Hindlimb muscle (tissue), 1 donor: ENCODE measurements around the gene GRAMD1A. TPM values are rescaled to one million over a fixed set of nuclear protein-coding genes. Genes with fewer than 3 reads are reported as not detected.
"Not testable (repeated sequence)": the region's sequence is repeated elsewhere in the genome, so short reads cannot be mapped to it uniquely, and the experiment has no call there.

Experiments used
- DNase-seq: peaks from one replicate; pipeline ENCODE4 v3.0.0-alpha.2; 2013
- polyA plus RNA-seq: library from polyadenylated mRNA; unstranded; fragments of 120-200 nt; gene quantifications from one replicate; pipeline ENCODE4 v1.2.1, GENCODE V29; 2013; ENCODE audit not compliant: insufficient read length

The GRAMD1A gene
- 48.5 TPM for polyA plus RNA-seq

DNA sequence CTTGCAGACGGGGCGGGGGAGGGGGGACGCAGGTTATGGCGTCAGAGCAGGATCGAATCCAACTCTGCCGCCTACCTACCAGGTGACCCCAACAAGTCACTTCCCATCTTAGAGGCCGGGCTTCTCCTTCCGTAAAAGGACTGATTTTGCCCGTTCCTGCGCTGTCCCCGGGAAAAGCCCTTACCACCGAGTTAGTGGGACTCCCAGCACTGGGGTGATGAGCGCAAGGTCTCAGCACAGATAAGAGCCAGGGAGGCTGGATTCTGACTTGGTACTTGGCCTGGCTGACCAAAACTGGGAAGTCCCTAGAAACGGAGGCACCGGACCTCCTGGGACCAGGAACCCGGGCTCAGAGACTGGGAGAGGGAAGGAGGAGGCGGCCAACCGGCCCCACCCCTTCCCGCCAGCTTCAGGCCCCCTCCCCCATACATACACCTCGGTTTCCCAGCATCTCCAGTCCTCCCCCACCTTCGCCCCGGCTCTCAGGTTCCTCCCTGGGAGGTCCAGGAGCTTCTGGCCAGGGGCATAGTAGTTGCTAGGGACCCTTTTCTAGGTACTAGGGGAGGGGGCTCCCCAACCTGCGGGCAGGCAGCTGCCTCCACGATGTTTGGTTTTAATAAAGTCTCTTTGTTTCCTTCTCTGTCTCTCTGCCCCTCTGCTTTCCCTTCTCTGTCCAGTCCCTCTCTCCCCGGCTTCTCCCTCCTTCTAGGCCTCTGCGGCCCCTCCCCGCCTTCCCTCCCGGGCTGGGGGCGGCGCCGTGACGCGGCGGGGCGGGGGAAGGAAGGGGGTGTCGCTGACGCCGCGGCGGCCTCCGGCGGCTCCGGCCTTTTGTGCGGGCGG lies at the start of gene GRAMD1A:
Gene GRAMD1A (plus strand): TSS at position 826 of the 840 bp plus-strand sequence. CDS start 156 bp downstream, outside the sequence.
- peak; percentile 90 for DNase-seq

DNA sequence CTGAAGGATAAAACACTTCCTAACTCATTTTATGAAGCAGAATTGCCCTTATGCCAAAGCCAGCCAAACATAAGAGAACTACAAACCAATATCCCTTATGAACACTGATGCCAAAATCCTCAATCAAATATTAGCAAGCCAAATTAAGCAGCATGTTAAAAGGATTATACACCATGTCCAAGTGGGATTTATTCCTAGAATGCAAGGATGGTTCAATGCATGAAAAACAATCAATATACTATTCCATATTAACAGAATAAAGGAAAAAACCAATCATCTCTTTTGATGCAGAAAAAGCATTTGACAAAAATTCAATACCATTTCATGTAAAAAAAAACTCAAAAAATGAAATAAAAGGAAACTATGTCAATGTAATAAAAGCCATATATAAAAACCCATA lies 47.0 kb upstream of the GRAMD1A start:
- DNase-seq: no peak

DNA sequence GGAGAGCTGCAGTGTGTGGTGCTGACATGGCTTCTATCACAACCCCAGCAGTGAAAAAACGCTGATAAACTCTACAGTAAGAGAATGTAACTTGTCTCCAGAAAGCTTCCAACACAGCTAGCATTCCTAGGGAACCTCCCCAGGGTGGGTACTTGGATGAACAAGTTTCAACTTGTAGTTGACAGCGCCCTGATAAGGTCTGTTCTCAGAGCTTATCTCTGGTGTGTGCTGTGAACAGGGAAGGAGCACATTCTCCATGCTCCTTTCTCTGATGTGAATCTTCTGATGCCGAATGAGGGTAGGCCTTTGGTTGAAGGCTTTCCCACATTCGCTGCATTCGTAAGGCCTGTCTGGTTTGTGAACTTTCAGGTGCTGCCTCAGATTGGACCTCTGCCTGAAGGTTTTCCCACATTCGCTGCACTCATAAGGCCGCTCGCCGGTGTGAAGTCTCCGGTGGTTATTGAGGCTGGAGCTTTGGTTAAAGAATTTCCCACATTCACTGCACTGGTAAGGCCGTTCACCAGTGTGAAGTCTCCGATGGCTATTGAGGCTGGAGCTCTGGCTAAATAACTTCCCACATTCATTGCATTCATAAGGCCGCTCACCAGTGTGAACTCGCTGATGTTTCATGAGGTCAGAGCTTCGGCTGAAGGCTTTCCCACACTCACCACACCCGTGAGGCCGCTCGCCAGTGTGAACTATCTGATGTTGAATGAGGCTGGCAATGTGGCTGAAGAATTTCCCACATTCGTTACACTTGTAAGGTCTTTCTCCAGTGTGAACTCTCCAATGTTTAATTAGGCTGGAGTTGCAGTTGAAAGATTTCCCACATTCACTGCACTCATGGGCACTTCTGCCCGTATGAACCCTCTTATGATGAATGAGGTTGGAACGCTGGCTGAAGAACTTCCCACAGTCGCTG lies 42.0 kb upstream of the GRAMD1A start:
- DNase-seq: no peak

DNA sequence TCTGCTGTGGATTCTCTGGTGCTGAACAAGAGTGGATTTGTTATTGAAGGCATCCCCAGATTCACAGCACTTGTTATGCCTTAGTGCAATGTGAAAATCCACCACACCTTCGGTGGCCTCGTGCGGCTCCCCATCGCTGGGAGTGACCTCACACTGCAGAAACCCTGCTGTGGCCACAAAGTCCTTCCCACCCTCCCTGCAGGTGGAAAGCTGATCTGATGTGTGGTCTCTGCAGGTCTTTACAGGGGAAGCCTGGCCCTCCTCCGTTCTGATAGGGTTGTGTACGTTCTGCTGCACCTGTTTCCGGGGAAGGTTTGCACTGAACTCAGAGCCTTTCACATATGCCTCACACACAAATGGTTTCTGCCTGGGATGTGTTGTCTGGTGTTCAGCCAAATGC lies 41.1 kb upstream of the GRAMD1A start:
- no peak for DNase-seq

DNA sequence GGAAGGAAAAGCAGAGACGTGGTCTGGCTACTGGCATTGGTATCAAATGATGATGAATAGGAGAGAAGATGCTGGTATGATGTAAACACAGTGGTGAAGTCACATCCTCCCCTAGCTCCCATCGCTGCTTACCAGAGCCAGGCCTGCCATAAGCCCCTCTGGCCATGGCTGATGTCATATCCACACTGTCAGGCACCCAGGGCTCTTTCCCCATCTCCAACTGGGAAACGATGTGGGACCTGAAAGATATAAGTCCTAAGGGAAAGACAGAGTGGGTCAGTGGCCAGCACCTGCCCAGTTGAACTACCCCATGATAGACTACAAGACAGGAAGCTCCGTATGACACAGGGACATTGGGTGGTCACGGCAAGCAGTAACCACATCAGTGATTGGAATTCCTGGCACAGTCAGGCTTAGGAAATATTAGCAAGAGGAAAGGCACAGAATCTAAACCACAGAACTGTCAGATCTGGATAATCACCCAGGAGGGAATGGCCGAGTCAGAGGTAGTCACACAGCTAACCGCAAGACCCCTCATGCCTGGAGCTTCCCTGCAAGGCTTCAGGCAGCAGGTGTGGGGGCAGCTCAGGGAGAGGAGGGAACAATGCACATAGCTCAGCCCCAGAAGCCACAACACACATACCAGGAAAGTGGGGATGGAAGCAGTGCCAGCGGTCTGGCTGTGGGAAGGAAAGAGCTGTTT lies 39.9 kb upstream of the GRAMD1A start:
- DNase-seq: no peak

DNA sequence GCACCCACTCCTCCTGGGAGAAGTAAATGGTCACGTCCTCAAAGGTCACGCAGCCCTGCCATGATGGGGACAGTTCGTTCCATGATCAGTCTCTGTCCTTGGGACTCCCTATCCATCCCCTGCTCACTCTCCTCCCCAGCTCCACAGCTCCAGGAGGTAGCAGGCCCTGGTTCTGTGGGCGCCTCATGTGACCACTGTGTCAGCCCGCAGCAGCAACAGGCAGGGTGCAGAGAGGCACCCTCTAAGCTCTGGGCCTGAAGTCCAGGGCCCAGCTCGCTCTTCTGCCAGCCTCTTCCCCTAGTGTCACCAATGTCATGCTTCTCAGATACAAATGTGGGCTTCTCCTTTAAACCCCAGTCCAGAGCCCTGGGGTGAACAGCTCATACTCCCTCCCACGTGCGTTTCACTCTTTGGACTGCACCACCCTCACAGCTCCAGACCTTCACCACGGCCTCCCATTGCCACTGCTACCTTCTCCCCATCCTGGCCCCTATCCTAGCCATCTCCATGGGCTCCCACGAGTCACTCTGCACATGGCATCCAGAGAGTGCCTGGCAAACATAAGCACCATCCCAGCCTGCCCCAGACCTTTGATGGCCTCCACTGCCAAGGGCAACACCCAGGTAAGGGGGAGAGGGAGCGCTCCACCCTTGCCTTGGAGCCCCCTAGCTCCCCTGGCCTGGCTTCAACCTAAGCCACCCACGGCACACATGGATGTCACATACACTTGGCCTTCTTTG lies 39.0 kb upstream of the GRAMD1A start:
- no peak for DNase-seq

DNA sequence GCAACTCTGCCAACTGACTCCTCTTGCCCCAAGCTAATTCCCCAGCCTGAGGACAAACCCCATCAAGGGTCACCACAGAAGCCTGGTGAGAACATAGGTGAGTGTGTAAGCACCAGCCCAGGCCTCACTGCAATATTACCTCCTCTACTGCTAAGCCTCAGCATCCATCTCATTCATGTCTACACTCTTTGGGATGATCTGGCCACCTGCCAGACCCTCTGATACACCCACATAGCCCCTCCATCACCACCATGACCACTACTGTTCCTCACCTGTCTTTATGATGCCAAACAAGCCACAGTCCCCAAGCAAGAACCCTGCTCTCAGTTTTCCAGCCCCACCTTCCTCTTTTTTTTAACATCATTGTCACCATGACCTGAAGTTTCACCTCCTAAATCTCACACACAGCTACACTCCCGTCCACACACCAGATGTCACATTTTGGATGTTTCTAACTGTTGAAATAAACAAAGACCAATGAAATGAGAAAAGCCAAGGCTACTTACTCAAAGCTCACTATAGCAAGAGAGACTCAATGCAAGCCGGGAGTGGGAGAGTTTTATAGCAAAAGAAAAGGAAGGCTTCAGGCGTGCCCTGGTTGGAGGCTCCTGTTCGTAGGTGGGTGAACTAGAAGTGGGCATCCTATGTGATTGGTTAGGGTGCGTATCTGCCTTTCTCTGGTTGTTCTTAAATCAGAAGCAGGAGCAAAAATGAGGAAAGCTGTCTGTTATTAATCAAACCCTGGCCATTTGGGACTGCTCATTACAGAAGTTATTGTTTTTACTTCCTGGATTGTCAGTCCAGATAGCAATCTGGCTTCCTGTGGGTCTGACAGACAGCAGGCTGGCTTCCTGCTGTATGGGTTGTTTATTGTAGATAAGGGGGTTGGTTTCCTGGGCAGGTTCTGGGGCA lies 38.1 kb upstream of the GRAMD1A start:
- no peak for DNase-seq

DNA sequence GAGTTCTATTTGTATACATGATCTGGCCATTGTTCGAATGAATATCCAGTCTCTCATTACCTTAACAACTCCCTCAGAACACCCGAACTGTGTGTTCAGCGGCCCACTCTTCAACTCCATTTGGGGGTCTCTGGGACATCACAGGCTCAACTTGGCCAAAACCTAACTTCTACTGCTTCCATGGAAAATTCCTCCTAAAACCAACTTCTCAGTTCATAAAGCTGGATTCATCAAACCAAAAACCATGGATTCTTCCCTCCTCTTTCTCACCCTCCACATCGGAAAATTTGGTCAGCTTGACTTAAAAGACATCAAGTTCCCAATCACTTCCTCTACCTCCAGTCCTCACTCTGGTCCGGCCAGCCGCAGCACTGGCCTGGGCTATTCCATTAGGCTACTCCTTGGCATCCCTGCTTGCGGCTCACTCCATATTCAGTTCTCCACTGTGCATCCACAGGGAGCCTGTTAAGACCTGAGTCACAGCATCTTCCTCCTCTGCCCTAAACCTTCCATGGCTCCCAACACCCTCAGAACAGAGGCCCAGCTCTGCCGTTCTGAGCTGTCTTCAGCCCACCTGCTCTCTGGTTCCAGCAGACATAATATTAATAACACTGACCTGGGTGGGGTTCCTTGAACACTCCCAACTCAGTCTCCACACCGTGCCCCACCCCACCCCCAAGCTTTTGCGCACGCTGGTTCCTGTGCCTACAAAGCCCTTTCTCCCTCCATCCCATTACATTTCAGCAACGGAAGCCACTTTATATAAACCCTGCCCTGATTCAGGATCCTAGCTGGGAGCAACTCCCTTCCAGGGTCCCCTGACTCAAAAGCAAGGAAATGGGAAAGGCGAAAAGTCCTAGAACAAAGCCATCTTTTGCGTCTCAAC lies 37.2 kb upstream of the GRAMD1A start:
- DNase-seq: no peak

DNA sequence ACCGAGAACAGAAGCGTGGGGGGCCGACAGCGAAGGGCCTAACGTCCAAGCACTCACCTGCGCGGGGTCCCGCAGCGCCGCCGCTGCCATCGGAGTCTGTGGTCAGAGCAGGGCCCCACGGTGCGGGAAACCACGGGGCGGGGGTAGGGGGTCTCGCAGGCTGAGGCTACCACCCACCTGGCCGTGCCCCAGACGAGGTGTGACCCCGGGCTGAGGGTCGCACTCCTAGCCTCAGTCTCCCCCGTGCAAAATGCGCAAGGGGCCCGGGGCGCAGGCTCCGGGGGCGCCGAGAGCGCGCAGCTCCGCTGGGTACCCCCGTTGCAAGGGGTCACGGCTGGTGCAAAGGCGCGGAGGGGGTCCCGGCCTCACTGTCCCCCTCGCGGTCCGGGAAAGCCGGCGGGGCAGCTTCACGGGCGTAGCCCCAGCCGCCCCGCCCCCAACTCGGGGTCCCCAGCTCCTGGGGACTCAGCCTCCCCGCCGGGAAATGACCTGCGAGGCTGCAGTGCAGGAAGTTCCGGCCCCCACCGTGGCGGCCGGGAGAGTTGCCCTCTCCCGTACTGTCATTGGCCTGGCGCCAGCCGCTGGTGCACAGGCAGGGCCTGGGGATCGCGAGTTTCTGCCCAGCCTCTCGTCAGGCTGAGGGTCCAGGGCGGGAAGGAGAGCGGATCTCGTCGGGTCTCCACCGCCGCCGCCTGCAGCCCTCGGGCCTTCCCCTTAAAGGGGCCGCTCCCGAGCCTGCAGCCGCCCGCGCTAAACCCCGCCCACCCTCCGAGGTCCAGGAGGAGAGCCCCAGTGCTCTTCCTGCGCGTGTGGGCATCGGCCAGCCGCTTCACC lies 36.3 kb upstream of the GRAMD1A start, which contains the start of gene ZNF792:
Gene ZNF792 (minus strand): TSS at position 657 of the 834 bp plus-strand sequence. CDS start 567 bp downstream, at position 90.
- DNase-seq: peak; percentile 47

DNA sequence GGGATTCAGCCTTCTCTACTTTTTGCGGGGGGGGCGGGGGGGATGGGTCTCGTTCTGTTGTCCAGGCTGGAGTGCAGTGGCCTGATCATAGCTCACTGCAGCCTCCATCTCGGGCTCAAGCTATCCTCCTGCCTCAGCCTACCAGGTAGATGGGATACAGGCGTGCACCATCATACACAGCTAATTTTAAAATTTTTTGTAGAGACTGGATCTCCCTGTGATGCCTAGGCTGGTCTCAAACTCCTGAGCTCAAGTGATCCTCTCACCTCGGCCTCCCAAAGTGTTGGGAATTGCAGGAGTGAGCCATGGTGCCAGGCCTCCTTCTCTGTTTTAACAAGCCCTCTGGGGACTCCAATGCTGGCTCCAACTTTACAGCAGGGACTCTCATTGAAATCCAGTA lies 35.5 kb upstream of the GRAMD1A start:
- DNase-seq: no peak

DNA sequence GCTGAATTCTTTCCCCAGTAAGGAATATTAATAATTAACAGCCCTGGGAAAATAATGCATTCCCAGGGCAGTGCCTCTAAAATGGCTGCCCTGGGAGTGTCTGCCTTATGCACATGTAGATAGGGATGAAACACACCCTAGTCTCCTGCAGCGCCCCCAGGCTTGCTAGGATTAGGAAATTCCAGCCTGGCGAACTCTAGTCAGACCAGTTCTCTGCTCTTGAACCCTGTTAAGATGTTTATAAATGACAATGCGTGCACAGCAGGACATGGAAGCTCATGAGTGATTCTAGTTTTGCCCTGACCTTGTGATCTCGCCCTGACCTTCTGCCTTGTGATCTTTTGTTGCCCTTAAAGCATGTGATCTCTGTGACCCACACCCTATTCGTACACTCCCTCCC lies 34.6 kb upstream of the GRAMD1A start:
- DNase-seq: not testable (repeated sequence)

DNA sequence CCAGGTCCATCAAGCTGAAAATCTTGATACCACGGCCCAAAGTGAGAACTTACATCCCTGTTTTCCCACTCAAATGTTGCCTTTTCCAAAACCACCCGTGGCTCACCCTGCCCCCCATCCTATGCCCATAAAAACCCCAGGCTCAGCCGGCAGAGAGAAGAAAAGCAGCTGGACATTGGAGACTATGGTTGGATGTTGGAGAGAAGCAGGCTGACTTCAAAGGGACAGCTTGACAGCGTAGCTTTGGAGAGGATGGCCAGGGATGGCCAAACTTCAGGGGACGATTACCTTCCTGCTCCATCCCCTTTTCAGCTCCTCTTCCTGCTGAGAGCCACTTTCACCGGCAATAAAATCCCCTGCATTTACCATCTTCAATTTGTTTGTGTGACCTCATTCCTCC lies 32.6 kb upstream of the GRAMD1A start:
- no peak for DNase-seq

DNA sequence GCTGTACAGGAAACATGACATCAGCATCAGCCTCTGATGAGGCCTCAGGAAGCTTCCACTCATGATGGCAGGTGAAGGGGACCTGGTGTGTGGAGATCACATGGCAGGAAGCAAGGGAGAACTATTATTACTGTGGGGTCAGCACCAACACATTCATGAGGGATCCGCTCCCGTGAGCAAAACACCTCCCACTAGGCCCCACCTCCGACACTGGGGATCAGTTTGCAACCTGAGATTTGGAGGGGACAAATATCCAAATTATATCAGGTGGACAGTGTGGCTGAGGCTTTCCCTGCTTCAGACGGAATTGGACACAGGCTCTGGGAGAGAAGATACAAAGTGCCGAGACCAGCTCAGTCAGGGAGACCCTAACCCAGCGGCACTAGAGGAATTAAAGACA lies 30.4 kb upstream of the GRAMD1A start:
- DNase-seq: no peak

DNA sequence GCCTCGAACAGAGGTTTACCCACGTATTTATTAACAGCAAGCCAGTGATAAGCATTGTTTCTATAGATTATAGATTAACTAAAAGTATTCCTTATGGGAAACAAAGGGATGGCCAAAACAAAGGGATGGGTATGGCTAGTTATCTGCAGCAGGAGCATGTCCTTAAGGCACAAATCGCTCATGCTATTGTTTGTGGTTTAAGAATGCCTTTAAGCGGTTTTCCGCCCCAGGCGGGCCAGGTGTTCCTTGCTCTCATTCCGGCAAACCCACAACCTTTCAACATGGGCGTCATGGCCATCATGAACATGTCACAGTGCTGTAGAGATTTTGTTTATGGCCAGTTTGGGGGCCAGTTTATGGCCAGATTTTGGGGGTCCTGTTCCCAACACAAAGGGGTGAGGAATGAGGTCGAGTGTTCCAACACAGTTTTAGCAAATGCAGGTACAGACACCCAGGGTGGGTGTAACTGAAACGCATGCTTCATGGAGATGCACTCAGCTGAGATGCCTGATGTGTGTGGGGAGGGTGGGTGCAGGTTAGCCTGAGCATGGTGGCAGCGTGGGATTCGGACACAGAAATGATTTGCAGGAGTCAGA lies 29.8 kb upstream of the GRAMD1A start:
- not testable (repeated sequence) for DNase-seq

DNA sequence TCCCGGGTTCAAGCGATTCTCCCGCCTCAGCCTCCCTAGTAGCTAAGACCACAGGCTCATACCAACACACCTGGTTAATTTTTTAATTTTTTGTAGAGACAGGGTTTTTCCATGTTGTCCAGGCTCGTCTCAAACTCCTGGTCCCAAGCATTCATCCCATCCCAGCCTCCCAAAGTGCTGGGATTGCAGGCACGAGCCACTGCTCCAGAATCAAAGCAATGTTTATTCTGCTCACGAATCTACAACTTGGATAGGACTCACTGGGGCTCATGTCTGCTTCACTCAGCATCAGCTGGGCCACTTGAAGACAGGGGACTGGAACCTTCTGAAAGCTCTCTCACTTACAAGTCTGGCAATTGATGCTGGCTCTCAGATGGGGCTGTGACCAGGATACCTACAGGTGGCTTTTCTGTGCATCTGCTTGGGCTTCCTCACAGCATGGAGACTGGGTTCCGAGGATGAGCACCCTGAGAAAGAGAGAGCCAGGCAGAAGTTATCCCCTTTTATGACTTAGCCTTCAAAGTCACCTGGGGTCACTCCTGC lies 27.9 kb upstream of the GRAMD1A start:
- no peak for DNase-seq

DNA sequence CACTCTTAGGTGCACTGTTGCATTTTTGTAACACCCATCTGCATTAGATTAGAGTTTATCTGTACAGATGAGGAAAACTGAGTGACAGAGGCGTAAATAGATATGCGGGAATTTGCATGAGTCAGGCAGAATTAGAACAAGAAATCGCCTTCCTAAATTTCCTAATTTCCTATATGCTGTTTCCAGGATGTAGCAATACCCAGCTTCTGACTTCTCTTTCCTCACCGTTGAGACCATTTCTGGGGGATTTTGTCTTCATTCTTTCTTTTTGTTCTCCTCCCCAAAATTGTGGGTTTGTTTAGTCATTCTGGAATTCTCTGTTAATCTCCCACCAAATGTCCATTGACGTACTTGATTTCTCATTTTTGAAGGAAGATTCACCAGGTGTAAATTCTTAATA lies 25.5 kb upstream of the GRAMD1A start:
- no peak for DNase-seq

DNA sequence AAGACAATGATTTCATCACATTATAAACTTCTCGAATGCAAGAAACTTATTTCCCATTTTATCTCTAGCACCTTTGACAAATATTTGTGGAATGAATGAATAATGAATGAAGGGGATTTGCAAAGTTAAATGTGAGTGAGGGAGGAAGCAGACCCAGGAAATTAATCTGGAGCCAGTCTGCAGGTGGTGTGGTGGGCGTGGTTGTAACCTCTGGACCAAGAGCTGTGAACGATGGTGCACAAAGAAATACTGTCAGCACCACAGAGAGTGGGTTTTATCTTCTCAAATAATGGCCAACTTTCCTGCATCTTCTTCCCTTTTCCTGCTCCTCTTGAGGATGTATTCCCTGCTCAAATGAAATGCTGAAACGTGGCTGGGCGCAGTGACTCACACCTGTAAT lies 25.1 kb upstream of the GRAMD1A start:
- no peak for DNase-seq

DNA sequence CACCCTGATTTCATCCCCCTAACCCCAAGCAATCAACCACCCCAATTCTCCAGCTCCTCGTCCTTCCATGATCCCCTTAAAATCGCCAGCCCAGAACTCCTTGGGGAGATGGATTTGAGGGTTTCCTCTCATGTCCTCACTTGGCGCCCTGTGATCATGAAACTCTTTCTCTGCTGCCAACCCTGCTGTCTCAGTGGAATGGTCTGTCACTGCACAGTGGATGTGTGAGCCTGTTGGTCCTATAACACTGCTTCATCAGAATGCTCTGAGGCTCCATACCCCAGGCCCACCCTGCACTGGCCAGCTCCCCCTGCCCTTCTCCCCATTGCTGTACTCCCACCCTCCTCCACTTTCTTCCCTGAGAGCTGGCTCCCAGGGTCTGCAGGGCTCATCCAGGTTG lies 23.5 kb upstream of the GRAMD1A start:
- DNase-seq: no peak
